MM.1S (cell line): ENCODE results near the gene RP9.

Source experiments
- CTCF ChIP-seq: fragments of 300-600 bp; sonication (generic); IDR thresholded peaks from 2 replicates; pipeline ENCODE4 v1.5.1; 2016; ENCODE audit warnings: antibody characterized with exemption, low read length, mixed read lengths
- EZH2 ChIP-seq: fragments of 300-600 bp; sonication (generic); optimal IDR thresholded peaks from 2 replicates; pipeline ENCODE3; 2017; ENCODE audit warnings: low read depth, mild to moderate bottlenecking, antibody characterized with exemption, low read length, mixed read lengths
- EZH2phosphoT487 ChIP-seq: fragments of 300-600 bp; sonication (generic); IDR thresholded peaks from 2 replicates; pipeline ENCODE4 v1.6.1; 2018; ENCODE audit warnings: antibody characterized with exemption, low read length

GRCh38 chr7:33048257-33048656 lies 60.9 kb downstream of the RP9 start:
- no peak for TF ChIP-seq EZH2phosphoT487
- no peak for TF ChIP-seq CTCF
- TF ChIP-seq EZH2, result no peak
